ENCODE measurements around the gene KIAA1958.

The KIAA1958 gene

GRCh38 chr9:112605963-112606699, 119.5 kb downstream of the KIAA1958 start:
- DNase-seq = no peak

GRCh38 chr9:112608851-112609250, 122.2 kb downstream of the KIAA1958 start:
- DNase-seq = no peak

- no peak for DNase-seq
Measured at GRCh38 chr9:112615584-112616266, 129.1 kb downstream of the KIAA1958 start.

GRCh38 chr9:112617371-112617770, 130.7 kb downstream of the KIAA1958 start:
- DNase-seq = no peak

GRCh38 chr9:112618385-112619009, 131.9 kb downstream of the KIAA1958 start:
- no peak for DNase-seq

GRCh38 chr9:112620388-112620787, 133.8 kb downstream of the KIAA1958 start:
- no peak for DNase-seq

GRCh38 chr9:112621018-112621655, 134.5 kb downstream of the KIAA1958 start:
- DNase-seq = no peak

- no peak for DNase-seq
Measured at GRCh38 chr9:112623198-112623597, 136.6 kb downstream of the KIAA1958 start.

- DNase-seq = no peak
Measured at GRCh38 chr9:112624711-112625707, 138.4 kb downstream of the KIAA1958 start.

- no peak for DNase-seq
Measured at GRCh38 chr9:112629671-112630485, 143.3 kb downstream of the KIAA1958 start.

- no peak for DNase-seq
Measured at GRCh38 chr9:112631313-112632070, 144.9 kb downstream of the KIAA1958 start.

- DNase-seq = no peak
Measured at GRCh38 chr9:112640311-112640710, 153.7 kb downstream of the KIAA1958 start.

- no peak for DNase-seq
Measured at GRCh38 chr9:112642126-112642525, 155.5 kb downstream of the KIAA1958 start.

GRCh38 chr9:112647596-112647995, 161.0 kb downstream of the KIAA1958 start:
- DNase-seq = no peak

GRCh38 chr9:112648624-112649023, 162.0 kb downstream of the KIAA1958 start:
- no peak for DNase-seq

- no peak for DNase-seq
Measured at GRCh38 chr9:112654282-112654681, 167.7 kb downstream of the KIAA1958 start.

GRCh38 chr9:112655668-112656067, 169.0 kb downstream of the KIAA1958 start:
- DNase-seq = no peak

- no peak for DNase-seq
Measured at GRCh38 chr9:112659906-112660305, 173.3 kb downstream of the KIAA1958 start.

- DNase-seq = no peak
Measured at GRCh38 chr9:112663681-112664080, 177.1 kb downstream of the KIAA1958 start.

GRCh38 chr9:112664531-112664930, 177.9 kb downstream of the KIAA1958 start:
- no peak for DNase-seq

- no peak for DNase-seq
Measured at GRCh38 chr9:112665347-112665746, 178.7 kb downstream of the KIAA1958 start.
